NCI-H2227 treated with DMSO at 0.1 percent for 48 hours (cell line): Measurements from ENCODE around the gene C11orf42.

ENCODE experiments used
- DNase-seq: peaks from one replicate; lab custom pipeline; 2025; lab: John Stamatoyannopoulos, UW

The C11orf42 gene

GRCh38 chr11:6205366-6205765 is at the start of gene C11orf42:
Gene C11orf42, plus strand, starts transcription at chr11:6205557. Its CDS starts 59 bp downstream, at chr11:6205616.
- DNase-seq: no peak

- no peak for DNase-seq
Observed at GRCh38 chr11:6156628-6157359, 48.6 kb upstream of the C11orf42 start.

GRCh38 chr11:6170226-6170625 is 35.1 kb upstream of the C11orf42 start, which contains the start of gene OR52B2:
Gene OR52B2, minus strand, starts transcription at chr11:6170326. Its CDS starts 0 bp downstream, at chr11:6170326.
- no peak for DNase-seq

- DNase-seq: no peak
Observed at GRCh38 chr11:6175440-6175839, 29.9 kb upstream of the C11orf42 start.

- no peak for DNase-seq
Observed at GRCh38 chr11:6191742-6192141, 13.6 kb upstream of the C11orf42 start.

- DNase-seq: no peak
Observed at GRCh38 chr11:6194065-6194581, 11.2 kb upstream of the C11orf42 start.

- no peak for DNase-seq
Observed at GRCh38 chr11:6196396-6196795, 9.0 kb upstream of the C11orf42 start.

- DNase-seq: no peak
Observed at GRCh38 chr11:6197466-6198200, 7.7 kb upstream of the C11orf42 start.

- no peak for DNase-seq
Observed at GRCh38 chr11:6199174-6199810, 6.1 kb upstream of the C11orf42 start, which contains the start of gene OR52W1. Gene OR52W1, plus strand, starts transcription at chr11:6199224. Its CDS starts 0 bp downstream, at chr11:6199224.

GRCh38 chr11:6200975-6201374 is 4.4 kb upstream of the C11orf42 start:
- no peak for DNase-seq

- no peak for DNase-seq
Observed at GRCh38 chr11:6201481-6201880, 3.9 kb upstream of the C11orf42 start.

- DNase-seq: no peak
Observed at GRCh38 chr11:6202041-6202440, 3.3 kb upstream of the C11orf42 start.

- DNase-seq: no peak
Observed at GRCh38 chr11:6203327-6203726, 2.0 kb upstream of the C11orf42 start.

GRCh38 chr11:6204706-6205105 is 651 bp upstream of the C11orf42 start:
- no peak for DNase-seq

- no peak for DNase-seq
Observed at GRCh38 chr11:6206456-6207180, 1.3 kb downstream of the C11orf42 start.

GRCh38 chr11:6209801-6210200 is 4.4 kb downstream of the C11orf42 start:
- DNase-seq: no peak

- DNase-seq: no peak
Observed at GRCh38 chr11:6210274-6210955, 5.1 kb downstream of the C11orf42 start.

GRCh38 chr11:6214530-6214929 is 9.2 kb downstream of the C11orf42 start:
- no peak for DNase-seq

GRCh38 chr11:6216501-6216900 is 11.1 kb downstream of the C11orf42 start:
- no peak for DNase-seq

GRCh38 chr11:6217722-6218121 is 12.4 kb downstream of the C11orf42 start:
- DNase-seq: no peak

- no peak for DNase-seq
Observed at GRCh38 chr11:6219359-6219758, 14.0 kb downstream of the C11orf42 start.
